Measurements from ENCODE around the gene PIGP. TPM values are rescaled to one million over a fixed set of nuclear protein-coding genes. Genes with fewer than 3 reads are reported as not detected.

The PIGP gene
- total and polyA plus RNA-seq, 2 donors (not counting 3 experiments of a cell fraction or from before 2014, with no cell fraction given) = 11.4 to 18.9 TPM

GRCh38 chr21:37060296-37060695 is 12.6 kb downstream of the PIGP start:
- dilution Hi-C loops (cut with MboI; ENCODE audit: extremely low pct_ligation_motif_present, low sequenced_read_pairs) (no loop called here), intact Hi-C loops (cut with micrococcal nuclease) (no loop called here)
- no peaks in the 10 kb centered on the region for H3K9me1 ChIP-seq (replicated peaks; ENCODE audit: control insufficient read depth, extremely low read depth, insufficient read depth, low read length)
- POLR2A ChIA-PET = no interaction called here
- no peaks in the 10 kb centered on the region for H4K20me1 ChIP-seq (replicated peaks; ENCODE audit: control insufficient read depth, extremely low read depth, insufficient read depth, low read length)
- BruUV-seq (replicated peaks) = no TSS peak
- TF ChIP-seq POLR2AphosphoS5 (IDR thresholded peaks at IDR 0.05; ENCODE audit: insufficient read depth, low read depth, low read length) (no peak), MYC (IDR thresholded peaks at IDR 0.05; ENCODE audit: low read depth, low read length) (no peak), MAX (IDR thresholded peaks at IDR 0.05; ENCODE audit: insufficient read depth, insufficient read length) (no peak), EZH2 (IDR thresholded peaks at IDR 0.05; ENCODE audit: borderline replicate concordance, low read depth, low read length, severe bottlenecking) (no peak), GATA2 (IDR thresholded peaks at IDR 0.05; ENCODE audit: insufficient read depth, insufficient read length, low read depth, low read length) (no peak), JUN (IDR thresholded peaks at IDR 0.05; ENCODE audit: borderline replicate concordance, insufficient read depth, insufficient read length, low read depth) (peak; percentile 35), FOS (IDR thresholded peaks at IDR 0.05; ENCODE audit: borderline replicate concordance, insufficient read depth, low read length) (peak; percentile 90), POLR2A (IDR thresholded peaks at IDR 0.05; ENCODE audit: low read depth, low read length) (no peak), CTCF (IDR thresholded peaks at IDR 0.05; ENCODE audit: extremely low read depth in 1 of 2, insufficient read depth in 1 of 2, low read depth in 1 of 2, low read length in 2 of 2) (no peak)
- DNase-seq (ENCODE audit: low read depth, low spot score) (peak; percentile 77), FAIRE-seq (peak; percentile 95)
- H3K36me3 ChIP-seq (ENCODE audit: control insufficient read depth in 2 of 2, extremely low read depth in 1 of 2, insufficient read depth in 2 of 2, low read length in 2 of 2) = no peaks in the 10 kb centered on the region
- H3K9ac ChIP-seq (replicated peaks; ENCODE audit: extremely low read depth, insufficient read depth, low read length) = no peak overlapping the region
- H3K4me3 ChIP-seq (replicated peaks in 1 of 3; ENCODE audit: insufficient read depth in 1 of 3, low read depth in 1 of 3, low read length in 3 of 3) = no peak overlapping the region
- H3K27me3 ChIP-seq (ENCODE audit: control insufficient read depth in 2 of 2, insufficient read depth in 2 of 2, low read length in 2 of 2) = peaks cover 0 to under 1% of the 10 kb centered on the region in 2 experiments
- peaks cover 4% of the 10 kb centered on the region for H3K4me1 ChIP-seq (ENCODE audit: control insufficient read depth, extremely low read depth, insufficient read depth, low read length)
- H3K4me2 ChIP-seq (ENCODE audit: insufficient read depth, low read length) = no peak overlapping the region
- H2AFZ ChIP-seq (ENCODE audit: low read depth, low read length) = no peak overlapping the region
- no peaks in the 10 kb centered on the region for H3K9me3 ChIP-seq (replicated peaks; ENCODE audit: control insufficient read depth, insufficient read depth, low read length)
- CTCF ChIA-PET = interaction anchor here (0.6 to 1.7 kb wide), 3 partner anchors 9 to 83 kb away, joined by 3 to 5 read pairs (median 3); no protein-coding TSS in a partner anchor
- H3K79me2 ChIP-seq (ENCODE audit: control insufficient read depth, insufficient read depth, low read length) = no peaks in the 10 kb centered on the region
- no peak overlapping the region for H3K27ac ChIP-seq (ENCODE audit: insufficient read depth, low read depth, low read length)

All from endothelial cell of umbilical vein (primary cell).